Measurements from ENCODE around the gene FSTL5. TPM values are rescaled to one million over a fixed set of nuclear protein-coding genes. Genes with fewer than 3 reads are reported as not detected.

FSTL5 gene
- total RNA-seq, 2 donors from 2014 or later: 0.14 TPM; not detected in 1

- ATAC-seq: no peak
Observed at GRCh38 chr4:161419822-161420221, 744.0 kb downstream of the FSTL5 start.

GRCh38 chr4:161411901-161412300, 751.9 kb downstream of the FSTL5 start:
- ATAC-seq (no peak), DNase-seq (no peak)
- intact Hi-C loops (cut with DNase I, micrococcal nuclease): no loop called here

More at GRCh38 chr4:161419822-161420221, 744.0 kb downstream of the FSTL5 start:
- DNase-seq: no peak
- intact Hi-C loops (cut with DNase I, micrococcal nuclease): no loop called here

GRCh38 chr4:161404346-161405110, 759.3 kb downstream of the FSTL5 start:
- DNase-seq (no peak), ATAC-seq (no peak)
- intact Hi-C loops (cut with DNase I, micrococcal nuclease): no loop called here

- intact Hi-C loops (cut with DNase I, micrococcal nuclease): no loop called here
- DNase-seq: no peak
- no peak for ATAC-seq
Observed at GRCh38 chr4:161403781-161404180, 760.0 kb downstream of the FSTL5 start.

- DNase-seq: no peak
- no peak for ATAC-seq
- intact Hi-C loops (cut with DNase I, micrococcal nuclease): no loop called here
Observed at GRCh38 chr4:161393602-161394001, 770.2 kb downstream of the FSTL5 start.

- no peak for DNase-seq
- intact Hi-C loops (cut with DNase I, micrococcal nuclease): no loop called here
- ATAC-seq: no peak
Observed at GRCh38 chr4:161382655-161383054, 781.1 kb downstream of the FSTL5 start.

- ATAC-seq (no peak), DNase-seq (no peak)
- intact Hi-C loops (cut with DNase I, micrococcal nuclease): no loop called here
Observed at GRCh38 chr4:161376275-161376674, 787.5 kb downstream of the FSTL5 start.

- no peak for ATAC-seq
- intact Hi-C loops (cut with DNase I, micrococcal nuclease): no loop called here
- no peak for DNase-seq
Observed at GRCh38 chr4:161364681-161365080, 799.1 kb downstream of the FSTL5 start.

- ATAC-seq (no peak), DNase-seq (no peak)
- intact Hi-C loops (cut with DNase I, micrococcal nuclease): no loop called here
Observed at GRCh38 chr4:161360982-161361381, 802.8 kb downstream of the FSTL5 start.

GRCh38 chr4:161359491-161359890, 804.3 kb downstream of the FSTL5 start:
- DNase-seq: no peak

GRCh38 chr4:161356351-161356750, 807.4 kb downstream of the FSTL5 start:
- ATAC-seq (no peak), DNase-seq (no peak)
- intact Hi-C loops (cut with DNase I, micrococcal nuclease): no loop called here

More at GRCh38 chr4:161359491-161359890, 804.3 kb downstream of the FSTL5 start:
- intact Hi-C loops (cut with DNase I, micrococcal nuclease): no loop called here
- ATAC-seq: no peak

- intact Hi-C loops (cut with DNase I, micrococcal nuclease): no loop called here
- DNase-seq: no peak
- ATAC-seq: no peak
Observed at GRCh38 chr4:161350946-161351345, 812.9 kb downstream of the FSTL5 start.

GRCh38 chr4:161345741-161346140, 818.1 kb downstream of the FSTL5 start:
- intact Hi-C loops (cut with DNase I, micrococcal nuclease): no loop called here
- DNase-seq (no peak), ATAC-seq (no peak)

GRCh38 chr4:161343569-161343950, 820.2 kb downstream of the FSTL5 start:
- DNase-seq (no peak), ATAC-seq (no peak)
- intact Hi-C loops (cut with DNase I, micrococcal nuclease): no loop called here

- DNase-seq (no peak), ATAC-seq (no peak)
Observed at GRCh38 chr4:161342881-161343568, 820.8 kb downstream of the FSTL5 start.

GRCh38 chr4:161336621-161337020, 827.2 kb downstream of the FSTL5 start:
- intact Hi-C loops (cut with DNase I, micrococcal nuclease): no loop called here
- DNase-seq: no peak
- no peak for ATAC-seq

More at GRCh38 chr4:161342881-161343568, 820.8 kb downstream of the FSTL5 start:
- intact Hi-C loops (cut with DNase I, micrococcal nuclease): no loop called here

- ATAC-seq (no peak), DNase-seq (no peak)
- intact Hi-C loops (cut with DNase I, micrococcal nuclease): no loop called here
Observed at GRCh38 chr4:161336016-161336530, 827.7 kb downstream of the FSTL5 start.

Data from left colon (tissue), 2 donors.